22Rv1 (cell line): ENCODE data around the gene MAX.

Experiments used
- ZFX ChIP-seq: fragments of 450-650 bp; IDR thresholded peaks from 2 replicates; pipeline ENCODE4 v1.6.1; 2017; ENCODE audit warnings: antibody characterized with exemption, borderline replicate concordance
- TF ChIP-seq, protein P1 (sequence below): fragments of 450-650 bp; IDR thresholded peaks from 2 replicates; pipeline ENCODE4 v1.5.1; 2017; ENCODE audit warnings: mild to moderate bottlenecking

DNA sequence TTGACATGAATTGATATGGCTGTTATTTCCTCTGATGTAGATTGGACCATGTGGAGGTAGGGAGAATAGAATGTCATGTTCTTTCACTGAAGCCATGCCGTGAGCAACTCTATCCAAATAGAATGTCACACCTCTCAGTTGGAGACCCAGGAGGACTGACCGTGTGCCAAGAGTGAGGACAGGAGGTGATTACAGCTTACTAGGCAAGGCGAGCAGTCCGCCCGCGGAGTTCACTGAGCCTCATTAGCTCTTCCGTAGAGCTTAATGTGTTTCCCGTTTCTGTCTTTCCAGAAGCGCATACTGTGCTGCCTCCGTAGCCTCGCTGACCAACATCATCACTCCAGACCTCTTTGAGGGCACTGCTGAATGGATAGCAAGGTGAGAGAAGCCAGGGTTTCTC lies 70.0 kb downstream of the MAX start:
- TF ChIP-seq, protein P1, sequence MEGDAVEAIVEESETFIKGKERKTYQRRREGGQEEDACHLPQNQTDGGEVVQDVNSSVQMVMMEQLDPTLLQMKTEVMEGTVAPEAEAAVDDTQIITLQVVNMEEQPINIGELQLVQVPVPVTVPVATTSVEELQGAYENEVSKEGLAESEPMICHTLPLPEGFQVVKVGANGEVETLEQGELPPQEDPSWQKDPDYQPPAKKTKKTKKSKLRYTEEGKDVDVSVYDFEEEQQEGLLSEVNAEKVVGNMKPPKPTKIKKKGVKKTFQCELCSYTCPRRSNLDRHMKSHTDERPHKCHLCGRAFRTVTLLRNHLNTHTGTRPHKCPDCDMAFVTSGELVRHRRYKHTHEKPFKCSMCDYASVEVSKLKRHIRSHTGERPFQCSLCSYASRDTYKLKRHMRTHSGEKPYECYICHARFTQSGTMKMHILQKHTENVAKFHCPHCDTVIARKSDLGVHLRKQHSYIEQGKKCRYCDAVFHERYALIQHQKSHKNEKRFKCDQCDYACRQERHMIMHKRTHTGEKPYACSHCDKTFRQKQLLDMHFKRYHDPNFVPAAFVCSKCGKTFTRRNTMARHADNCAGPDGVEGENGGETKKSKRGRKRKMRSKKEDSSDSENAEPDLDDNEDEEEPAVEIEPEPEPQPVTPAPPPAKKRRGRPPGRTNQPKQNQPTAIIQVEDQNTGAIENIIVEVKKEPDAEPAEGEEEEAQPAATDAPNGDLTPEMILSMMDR: no peak
- TF ChIP-seq ZFX: no peak
